LNCAP (cell line): ENCODE data around the gene GPR4.

ENCODE experiments used
- TF ChIP-seq, protein P1 (sequence below): fragments of 450-650 bp; IDR thresholded peaks from 2 replicates; pipeline ENCODE4 v1.5.1; 2017; ENCODE audit warnings: mild to moderate bottlenecking

The GPR4 gene

DNA sequence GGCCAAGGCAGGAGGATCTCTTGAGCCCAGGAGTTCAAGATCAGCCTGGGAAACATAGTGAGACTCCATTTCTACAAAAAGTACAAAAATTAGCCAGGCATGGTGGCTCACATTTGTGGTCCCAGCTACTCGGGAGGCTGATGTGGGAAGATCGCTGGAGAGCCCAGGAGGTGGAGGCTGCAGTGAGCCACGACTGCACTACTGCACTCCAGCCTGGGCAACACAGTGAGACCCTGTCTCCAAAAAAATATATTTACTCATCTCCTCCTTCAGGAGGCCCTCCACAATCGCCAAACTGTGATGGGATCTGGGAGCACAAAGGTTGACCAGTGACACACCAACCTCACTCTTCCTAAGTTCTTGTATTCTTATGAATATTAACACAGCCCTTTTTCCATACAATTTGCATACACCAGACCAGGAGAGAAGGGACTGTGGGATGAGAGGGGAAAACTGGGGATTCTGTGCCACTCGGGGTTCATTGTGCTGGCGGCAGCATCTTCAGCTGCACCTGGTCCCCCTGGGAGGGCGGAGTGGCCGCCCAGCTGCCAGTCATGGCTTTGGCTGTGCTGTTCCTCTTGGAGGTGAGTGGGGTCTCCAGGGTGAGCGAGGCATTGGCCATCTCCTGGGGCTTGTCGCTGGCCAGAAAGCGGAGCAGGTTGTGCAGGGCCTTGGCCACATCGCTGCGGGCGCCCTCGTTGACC lies 11.6 kb downstream of the GPR4 start:
- TF ChIP-seq, protein P1, sequence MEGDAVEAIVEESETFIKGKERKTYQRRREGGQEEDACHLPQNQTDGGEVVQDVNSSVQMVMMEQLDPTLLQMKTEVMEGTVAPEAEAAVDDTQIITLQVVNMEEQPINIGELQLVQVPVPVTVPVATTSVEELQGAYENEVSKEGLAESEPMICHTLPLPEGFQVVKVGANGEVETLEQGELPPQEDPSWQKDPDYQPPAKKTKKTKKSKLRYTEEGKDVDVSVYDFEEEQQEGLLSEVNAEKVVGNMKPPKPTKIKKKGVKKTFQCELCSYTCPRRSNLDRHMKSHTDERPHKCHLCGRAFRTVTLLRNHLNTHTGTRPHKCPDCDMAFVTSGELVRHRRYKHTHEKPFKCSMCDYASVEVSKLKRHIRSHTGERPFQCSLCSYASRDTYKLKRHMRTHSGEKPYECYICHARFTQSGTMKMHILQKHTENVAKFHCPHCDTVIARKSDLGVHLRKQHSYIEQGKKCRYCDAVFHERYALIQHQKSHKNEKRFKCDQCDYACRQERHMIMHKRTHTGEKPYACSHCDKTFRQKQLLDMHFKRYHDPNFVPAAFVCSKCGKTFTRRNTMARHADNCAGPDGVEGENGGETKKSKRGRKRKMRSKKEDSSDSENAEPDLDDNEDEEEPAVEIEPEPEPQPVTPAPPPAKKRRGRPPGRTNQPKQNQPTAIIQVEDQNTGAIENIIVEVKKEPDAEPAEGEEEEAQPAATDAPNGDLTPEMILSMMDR: no peak

GRCh38 chr19:45589768-45590167 lies 12.2 kb downstream of the GPR4 start:
- TF ChIP-seq, protein P1: no peak

DNA sequence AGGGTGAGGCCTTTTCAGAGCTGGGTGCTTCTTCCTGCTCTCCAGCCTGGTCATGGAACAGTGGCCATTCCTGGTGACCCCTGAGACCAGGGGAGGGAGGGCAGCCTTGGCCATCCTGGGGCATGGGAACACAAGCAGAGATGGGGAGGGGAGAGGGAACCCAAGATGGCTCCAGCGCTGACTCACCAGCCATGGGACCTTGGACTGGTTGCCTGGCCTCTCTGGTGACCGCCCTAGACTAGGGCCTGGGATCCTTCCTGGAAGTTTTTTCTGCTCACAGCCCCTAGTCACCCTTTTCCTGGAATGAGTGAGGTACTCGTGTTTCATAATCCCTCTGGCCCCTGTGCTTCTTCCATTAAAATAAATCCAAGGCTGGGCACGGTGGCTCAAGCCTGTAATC lies 14.1 kb downstream of the GPR4 start:
- TF ChIP-seq, protein P1: no peak

DNA sequence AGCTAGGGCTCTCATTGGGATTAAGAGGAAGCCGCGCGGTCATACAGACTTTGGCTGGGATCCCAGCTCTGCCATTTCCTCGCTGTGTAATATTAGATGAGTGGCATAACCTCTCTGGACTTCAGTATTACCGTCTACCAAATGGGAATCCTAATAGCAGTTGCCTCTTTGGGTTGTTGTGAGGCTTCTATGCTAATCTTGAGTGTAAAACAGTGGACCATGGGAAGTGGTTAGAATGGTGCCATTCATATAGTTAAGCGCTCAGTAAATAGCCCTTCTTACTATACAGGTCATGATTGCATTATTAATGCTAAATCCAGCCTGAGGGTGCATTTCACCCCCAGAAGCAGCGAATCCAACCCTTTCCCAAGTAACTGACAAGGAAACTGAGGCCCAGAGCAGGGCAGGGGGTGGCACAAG lies 16.8 kb downstream of the GPR4 start:
- TF ChIP-seq, protein P1: no peak

DNA sequence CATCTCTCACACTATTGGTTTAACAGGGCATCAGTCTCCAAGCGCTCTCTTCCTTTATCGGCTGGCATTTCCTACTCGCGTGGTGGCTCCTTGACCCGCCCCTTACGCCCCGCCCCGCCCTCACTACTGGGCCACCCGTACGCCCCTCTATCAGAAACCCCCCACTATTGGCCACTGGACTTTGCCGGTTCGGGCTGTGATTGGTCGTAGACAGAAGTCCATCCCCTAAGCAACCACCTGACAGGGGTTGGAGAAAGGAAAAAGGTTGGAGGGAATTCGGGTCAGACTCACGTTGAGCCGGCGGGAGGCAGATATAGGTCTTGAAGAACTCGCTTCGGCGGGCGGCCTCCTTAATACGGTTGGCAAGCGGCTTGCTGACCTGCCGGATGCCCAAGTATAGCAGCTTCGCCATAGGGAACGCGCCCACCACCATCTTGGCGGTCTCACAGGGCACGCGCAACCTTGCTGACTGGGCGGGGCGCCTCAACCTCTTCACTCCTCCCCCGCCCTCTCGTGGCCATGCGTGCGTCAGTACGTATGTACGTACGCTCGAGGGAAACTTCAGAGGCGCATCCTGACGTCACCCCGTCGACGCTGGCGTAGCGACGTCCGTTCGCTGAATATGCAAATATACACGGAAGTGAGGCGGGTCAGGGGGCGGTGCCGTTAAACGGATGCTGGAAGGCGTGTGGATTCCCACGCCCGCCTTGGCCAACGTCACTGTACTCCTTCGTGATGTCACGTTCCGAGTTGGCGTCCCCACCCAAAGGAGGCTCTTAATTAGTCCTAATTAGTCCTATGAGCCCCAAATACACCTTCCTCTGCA lies 17.5 kb downstream of the GPR4 start, which contains the start of gene OPA3:
Gene OPA3 (minus strand): TSS at position 471 of the 826 bp plus-strand sequence. CDS start 38 bp downstream, at position 433.
- TF ChIP-seq, protein P1: no peak

DNA sequence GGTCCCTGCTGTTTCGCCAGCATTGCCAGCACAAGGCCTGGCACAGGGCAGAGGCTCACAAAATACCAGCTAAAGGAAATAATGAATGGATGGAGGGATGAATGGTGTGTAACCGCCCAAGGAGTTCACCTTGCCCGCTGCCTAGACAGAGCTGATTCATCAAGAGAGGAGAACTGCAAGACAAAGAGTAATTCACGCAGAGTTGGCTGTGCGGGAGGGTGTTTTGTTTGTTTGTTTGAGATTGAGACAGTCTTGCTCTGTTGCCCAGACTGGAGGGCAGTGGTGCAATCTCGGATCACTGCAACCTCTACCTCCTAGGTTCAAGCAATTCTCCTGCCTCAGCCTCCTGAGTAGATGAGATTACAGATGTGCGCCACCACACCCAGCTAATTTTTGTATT lies 20.4 kb downstream of the GPR4 start:
- TF ChIP-seq, protein P1: no peak

GRCh38 chr19:45578861-45579260 lies 23.2 kb downstream of the GPR4 start:
- TF ChIP-seq, protein P1: no peak
